Neural cell (in vitro differentiated cells): ENCODE data around the gene CLDN7. TPM values are rescaled to one million over a fixed set of nuclear protein-coding genes. Genes with fewer than 3 reads are reported as not detected.

ENCODE experiments used
- H2AFZ ChIP-seq: fragments of 200-600, 300-800 bp; sonication (generic), shearing (Covaris generic); 2 replicates; pipeline ENCODE4 v1.6.0; 2014; ENCODE audit warnings: low read depth, mild to moderate bottlenecking, antibody characterized with exemption, low read length, moderate library complexity
- H3F3A ChIP-seq: fragments of 200-600 bp; shearing (Covaris generic); 2 replicates; pipeline ENCODE4 v1.6.1; 2016; ENCODE audit warnings: mild to moderate bottlenecking, moderate library complexity, mixed read lengths, antibody characterized with exemption, low read length; ENCODE audit not compliant: insufficient read depth, poor library complexity, severe bottlenecking
- H3K27ac ChIP-seq: fragments of 200-600, 300-800 bp; sonication (generic), shearing (Covaris generic); 2 replicates; pipeline ENCODE4 v1.5.1; 2014; ENCODE audit warnings: mild to moderate bottlenecking, low read length, moderate library complexity
- H3K27me3 ChIP-seq: fragments of 300-800, 200-600 bp; sonication (generic), shearing (Covaris generic); 2 replicates; pipeline ENCODE4 v1.6.0; 2014; ENCODE audit warnings: mild to moderate bottlenecking, low read depth, low read length, moderate library complexity; ENCODE audit not compliant: insufficient read depth
- H3K36me3 ChIP-seq: fragments of 300-800, 200-600 bp; sonication (generic), shearing (Covaris generic); 2 replicates; pipeline ENCODE4 v1.5.1; 2014; ENCODE audit warnings: mild to moderate bottlenecking, antibody characterized with exemption, low read length, moderate library complexity; ENCODE audit not compliant: insufficient read depth
- H3K4me2 ChIP-seq: fragments of 300-800, 200-600 bp; sonication (generic), shearing (Covaris generic); 2 replicates; pipeline ENCODE4 v1.6.0; 2014; ENCODE audit warnings: mild to moderate bottlenecking, low read length
- H3K4me3 ChIP-seq: fragments of 300-800, 200-600 bp; sonication (generic), shearing (Covaris generic); 2 replicates; pipeline ENCODE4 v1.5.1; 2014; ENCODE audit warnings: mild to moderate bottlenecking, low read length, moderate library complexity
- H3K79me2 ChIP-seq: fragments of 200-600 bp; shearing (Covaris generic); replicated peaks from 2 replicates; pipeline ENCODE4 v1.6.0; 2014; ENCODE audit warnings: mild to moderate bottlenecking, low read length, moderate library complexity; ENCODE audit not compliant: insufficient read depth
- H3K9ac ChIP-seq: fragments of 300-800, 200-600 bp; sonication (generic), shearing (Covaris generic); 2 replicates; pipeline ENCODE4 v1.6.1; 2016; ENCODE audit warnings: mild to moderate bottlenecking, low read length, mixed read lengths
- H3K9me2 ChIP-seq: fragments of 200-600 bp; shearing (Covaris generic); 2 replicates; pipeline ENCODE4 v1.6.1; 2016; ENCODE audit warnings: mild to moderate bottlenecking, low read length, mixed read lengths; ENCODE audit not compliant: insufficient read depth
- H3K9me3 ChIP-seq: fragments of 200-600, 300-800 bp; sonication (generic), shearing (Covaris generic); 2 replicates; pipeline ENCODE4 v1.6.1; 2016; ENCODE audit warnings: mild to moderate bottlenecking, mixed run types, low read length, moderate library complexity, mixed read lengths
- H4K20me1 ChIP-seq: fragments of 200-600 bp; shearing (Covaris generic); 2 replicates; pipeline ENCODE4 v1.6.1; 2016; ENCODE audit warnings: mild to moderate bottlenecking, mixed run types; ENCODE audit not compliant: insufficient read depth
- CTCF ChIP-seq: fragments of 450-650 bp; IDR thresholded peaks from 2 replicates; pipeline ENCODE4 v1.5.1; 2014; ENCODE audit warnings: antibody characterized with exemption, mild to moderate bottlenecking, moderate library complexity; ENCODE audit not compliant: poor library complexity, severe bottlenecking
- EP300 ChIP-seq: fragments of 450-650 bp; conservative IDR thresholded peaks from 2 replicates; pipeline ENCODE4 v1.6.1; 2014; ENCODE audit warnings: antibody characterized with exemption, mild to moderate bottlenecking, moderate library complexity; ENCODE audit not compliant: poor library complexity, severe bottlenecking
- EZH2 ChIP-seq: fragments of 200-600, 300-800 bp; shearing (Covaris generic), sonication (generic); IDR thresholded peaks from 2 replicates; pipeline ENCODE4 v1.6.1; 2014; ENCODE audit warnings: antibody characterized with exemption, low read length, borderline replicate concordance, mild to moderate bottlenecking; ENCODE audit not compliant: insufficient read depth, poor library complexity, severe bottlenecking
- MXI1 ChIP-seq: fragments of 450-650 bp; conservative IDR thresholded peaks from 2 replicates; pipeline ENCODE4 v1.6.1; 2014; ENCODE audit warnings: antibody characterized with exemption, mild to moderate bottlenecking; ENCODE audit not compliant: poor library complexity, severe bottlenecking
- POLR2AphosphoS5 ChIP-seq: IDR thresholded peaks from 2 replicates; pipeline ENCODE4 v1.6.1; 2012
- RAD21 ChIP-seq: fragments of 450-650 bp; conservative IDR thresholded peaks from 2 replicates; pipeline ENCODE4 v1.6.1; 2014; ENCODE audit warnings: antibody characterized with exemption, mild to moderate bottlenecking, moderate library complexity
- REST ChIP-seq: IDR thresholded peaks from 2 replicates; pipeline ENCODE4 v1.6.1; 2012; ENCODE audit warnings: borderline replicate concordance
- SMC3 ChIP-seq: fragments of 450-650 bp; conservative IDR thresholded peaks from 2 replicates; pipeline ENCODE4 v1.6.1; 2014; ENCODE audit warnings: antibody characterized with exemption, mild to moderate bottlenecking, moderate library complexity; ENCODE audit not compliant: poor library complexity
- TAF1 ChIP-seq: IDR thresholded peaks from 2 replicates; pipeline ENCODE4 v1.6.1; 2012; ENCODE audit warnings: low read depth
- polyA plus RNA-seq: library from polyadenylated mRNA; depleted of rRNA; stranded (reverse); fragments of >200 nt; gene quantifications from 2 replicates; pipeline ENCODE4 v1.2.3, GENCODE V29; 2014

The CLDN7 gene
- polyA plus RNA-seq, 1 donor from 2014 or later = 0.27 TPM

- Histone ChIP-seq H2AFZ (no peak overlapping the region), H4K20me1 (peaks cover 5% of the 10 kb centered on the region), H3K79me2 (peaks cover 42% of the 10 kb centered on the region), H3K27me3 (no peaks in the 10 kb centered on the region), H3K4me2 (no peak overlapping the region), H3K9ac (no peak overlapping the region), H3K27ac (no peak overlapping the region), H3F3A (no peaks in the 10 kb centered on the region), H3K4me3 (no peak overlapping the region), H3K9me2 (no peaks in the 10 kb centered on the region), H3K36me3 (no peaks in the 10 kb centered on the region), H3K9me3 (no peaks in the 10 kb centered on the region)
- TF ChIP-seq MXI1 (no peak), EP300 (no peak)
Measured at GRCh38 chr17:7229504-7229903, 32.8 kb downstream of the CLDN7 start.

DNA sequence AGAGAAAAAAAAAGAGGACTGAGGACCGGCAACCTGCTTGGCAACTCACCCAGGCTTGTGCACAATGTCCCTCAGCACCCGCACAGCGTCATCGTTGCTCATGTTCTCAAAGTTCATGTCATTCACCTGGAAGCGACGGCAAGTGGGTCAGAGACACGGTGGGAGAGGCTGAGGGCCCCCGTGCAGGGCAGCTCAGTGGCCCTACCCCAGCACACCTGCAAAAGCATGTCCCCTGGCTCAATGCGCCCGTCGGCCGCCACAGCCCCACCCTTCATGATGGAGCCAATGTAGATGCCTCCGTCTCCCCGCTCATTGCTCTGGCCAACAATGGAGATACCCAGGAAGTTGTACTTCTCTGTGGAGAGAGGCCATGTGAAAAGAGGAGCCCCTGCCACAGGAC is 33.4 kb downstream of the CLDN7 start:
- peaks cover 41% of the 10 kb centered on the region for H3K79me2 ChIP-seq

GRCh38 chr17:7226721-7227710 is 35.3 kb downstream of the CLDN7 start:
- Histone ChIP-seq H3K27me3 (no peaks in the 10 kb centered on the region), H2AFZ (no peak overlapping the region), H4K20me1 (peaks cover 5% of the 10 kb centered on the region), H3K4me3 (no peak overlapping the region), H3K9me3 (no peaks in the 10 kb centered on the region), H3K4me2 (no peak overlapping the region), H3K36me3 (no peaks in the 10 kb centered on the region), H3K79me2 (peaks cover 22% of the 10 kb centered on the region), H3K27ac (no peak overlapping the region), H3K9me2 (no peaks in the 10 kb centered on the region), H3F3A (no peaks in the 10 kb centered on the region), H3K9ac (no peak overlapping the region)
- no peak for TF ChIP-seq EZH2
- no peak for TF ChIP-seq RAD21
- no peak for TF ChIP-seq TAF1
- TF ChIP-seq REST = no peak
- TF ChIP-seq EP300 = no peak
- no peak for TF ChIP-seq MXI1
- TF ChIP-seq SMC3 = no peak
- TF ChIP-seq CTCF = no peak
- no peak for TF ChIP-seq POLR2AphosphoS5

More for the DNA sequence above, 33.4 kb downstream of the CLDN7 start:
- TF ChIP-seq SMC3 (no peak), EP300 (no peak), TAF1 (no peak), EZH2 (no peak), RAD21 (no peak)
- Histone ChIP-seq H3K27ac (no peak overlapping the region), H3K36me3 (no peaks in the 10 kb centered on the region), H3K4me2 (no peak overlapping the region), H3F3A (no peaks in the 10 kb centered on the region), H4K20me1 (peaks cover 5% of the 10 kb centered on the region), H3K4me3 (no peak overlapping the region), H3K27me3 (no peaks in the 10 kb centered on the region), H3K9me2 (no peaks in the 10 kb centered on the region), H3K9ac (no peak overlapping the region), H3K9me3 (no peaks in the 10 kb centered on the region), H2AFZ (no peak overlapping the region)
